HTERT RPE-1 (cell line): Measurements from ENCODE around the gene UNC45B.
"Not testable (repeated sequence)": the region's sequence is repeated elsewhere in the genome, so short reads cannot be mapped to it uniquely, and the experiment has no call there.

Experiments
- in situ Hi-C: fragments of 300-500 bp; cut with MboI; formaldehyde crosslinking; loops from 4 replicates; pipeline ENCODE4 v1.14.3; 2020; ENCODE audit warnings: low sequenced_read_pairs

Gene UNC45B

GRCh38 chr17:35213412-35213940 lies 65.9 kb downstream of the UNC45B start:
- in situ Hi-C loops, result no loop called here

GRCh38 chr17:35214192-35214591 lies 66.6 kb downstream of the UNC45B start:
- in situ Hi-C loops, result no loop called here

DNA sequence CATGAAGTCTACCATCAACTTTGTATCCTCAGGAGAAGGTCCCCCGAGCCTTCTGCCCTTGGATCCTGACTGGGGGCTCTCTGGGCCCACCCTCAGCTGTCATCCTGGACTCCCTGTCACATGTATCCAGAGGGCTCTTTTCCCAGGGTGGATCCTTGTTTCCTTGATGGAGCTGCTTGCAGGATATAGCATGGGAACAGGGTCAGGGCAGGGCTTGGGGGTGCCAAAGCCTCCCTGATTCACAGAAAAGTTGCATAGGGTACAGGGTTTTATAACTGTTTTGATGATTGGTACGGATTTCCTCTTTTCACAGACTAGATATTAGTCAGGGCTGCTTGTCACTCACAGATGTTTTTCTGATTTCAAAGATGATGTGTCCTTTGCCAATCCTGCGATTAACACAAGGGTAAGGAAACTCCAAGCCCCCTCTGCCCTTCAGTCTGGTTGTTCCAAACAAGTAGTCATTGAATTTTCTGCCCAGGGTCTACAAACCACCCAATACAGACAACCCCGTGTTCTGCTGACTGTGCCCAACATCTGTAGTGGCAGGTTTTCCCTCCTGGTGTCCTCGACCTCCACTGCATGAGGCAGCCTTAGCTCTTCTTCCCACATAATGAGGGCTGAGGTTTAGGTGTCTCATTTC lies 67.1 kb downstream of the UNC45B start:
- in situ Hi-C loops, result no loop called here

- in situ Hi-C loops, result no loop called here
Observed at GRCh38 chr17:35217107-35217506, 69.5 kb downstream of the UNC45B start.

DNA sequence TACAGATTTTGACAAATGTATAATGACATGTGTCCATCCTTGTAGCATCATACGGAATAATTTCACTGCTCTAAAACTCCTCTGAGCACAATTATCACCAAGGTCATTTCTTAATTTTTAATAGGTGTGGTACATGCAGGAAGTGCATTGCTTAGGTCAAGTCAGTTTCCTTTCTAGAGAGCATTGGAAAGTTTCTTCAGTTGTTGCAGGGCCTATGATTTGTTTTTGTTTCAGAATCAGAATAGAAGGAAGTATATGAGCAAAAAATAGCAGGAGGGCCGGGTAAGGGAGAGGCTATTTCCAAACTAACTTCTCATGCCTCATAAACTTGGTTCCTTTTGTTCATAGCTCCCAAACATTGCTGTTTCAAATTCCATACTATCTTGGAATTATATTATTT lies 71.3 kb downstream of the UNC45B start:
- in situ Hi-C loops, result no loop called here

GRCh38 chr17:35222452-35222851 lies 74.8 kb downstream of the UNC45B start:
- in situ Hi-C loops, result no loop called here

- in situ Hi-C loops, result no loop called here
Observed at GRCh38 chr17:35224436-35224835, 76.8 kb downstream of the UNC45B start.

DNA sequence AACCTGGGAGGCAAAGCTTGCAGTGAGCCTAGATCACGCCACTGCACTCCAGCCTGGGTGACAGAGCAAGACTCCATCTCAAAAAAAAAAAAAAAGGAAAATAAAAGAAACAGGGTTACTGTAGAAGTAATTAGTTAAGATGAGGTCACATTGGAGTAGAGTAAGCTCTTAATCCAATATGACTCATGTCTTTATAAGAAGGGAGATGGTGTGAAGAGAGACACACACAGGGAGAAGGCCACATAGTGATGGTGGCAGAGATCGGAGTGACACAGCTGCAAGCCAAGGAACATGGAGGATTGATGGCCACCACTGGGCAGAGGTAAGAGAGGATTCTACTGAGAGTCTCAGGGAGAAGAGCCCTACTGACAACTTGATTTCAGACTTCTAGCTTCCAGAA lies 79.9 kb downstream of the UNC45B start:
- in situ Hi-C loops, result no loop called here

- in situ Hi-C loops, result no loop called here
Observed at GRCh38 chr17:35229638-35230037, 82.0 kb downstream of the UNC45B start.

GRCh38 chr17:35234315-35234714 lies 86.7 kb downstream of the UNC45B start:
- in situ Hi-C loops, result not testable (repeated sequence)

DNA sequence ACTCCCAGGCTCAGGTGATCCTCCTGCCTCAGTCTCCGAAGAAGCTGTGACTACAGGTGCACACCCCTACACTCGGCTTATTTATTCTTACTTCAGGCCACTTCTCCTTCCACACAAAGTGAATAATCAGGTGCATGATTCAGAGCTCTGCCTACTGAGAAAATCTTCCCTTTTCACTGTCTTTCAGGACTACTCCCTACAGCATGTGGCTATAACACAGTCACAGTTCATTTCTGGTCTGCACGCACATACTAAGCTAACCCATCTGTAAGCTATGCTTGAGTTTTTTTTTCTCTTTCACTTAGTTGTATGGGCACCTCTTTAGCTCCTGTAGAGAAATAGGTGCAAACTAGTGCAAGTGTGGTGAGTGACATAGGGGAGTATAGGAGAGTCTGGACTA lies 87.7 kb downstream of the UNC45B start:
- in situ Hi-C loops, result no loop called here

- in situ Hi-C loops, result no loop called here
Observed at GRCh38 chr17:35235917-35236316, 88.3 kb downstream of the UNC45B start.

GRCh38 chr17:35236821-35237220 lies 89.2 kb downstream of the UNC45B start:
- in situ Hi-C loops, result no loop called here

GRCh38 chr17:35238821-35239220 lies 91.2 kb downstream of the UNC45B start:
- in situ Hi-C loops, result no loop called here
